Putamen (tissue), 1 donor: ENCODE data around the gene UBE2QL1.

Experiments
- DNase-seq: peaks from one replicate; pipeline ENCODE4 v3.0.0-alpha.2; 2016; ENCODE audit warnings: low spot score

The UBE2QL1 gene

DNA sequence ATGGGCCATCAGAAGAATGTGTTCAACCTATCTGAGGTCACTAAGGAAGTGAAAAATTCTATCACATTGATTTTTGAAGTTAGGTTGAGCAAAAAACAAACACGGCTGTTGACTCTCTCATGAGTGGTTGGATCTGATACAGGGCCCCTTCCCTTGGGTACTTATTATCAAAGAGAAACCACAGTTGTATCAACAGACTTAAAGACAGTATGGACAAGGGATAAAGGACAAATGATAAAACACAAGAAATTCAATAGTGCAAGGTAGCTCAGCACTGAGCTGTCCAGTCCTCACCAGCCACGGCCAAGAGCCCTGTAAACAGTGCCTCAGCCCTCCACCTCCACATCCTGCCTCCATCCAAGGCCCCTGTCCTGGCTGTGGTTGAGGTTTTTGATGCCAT is 86.9 kb downstream of the UBE2QL1 start:
- DNase-seq, result no peak

DNA sequence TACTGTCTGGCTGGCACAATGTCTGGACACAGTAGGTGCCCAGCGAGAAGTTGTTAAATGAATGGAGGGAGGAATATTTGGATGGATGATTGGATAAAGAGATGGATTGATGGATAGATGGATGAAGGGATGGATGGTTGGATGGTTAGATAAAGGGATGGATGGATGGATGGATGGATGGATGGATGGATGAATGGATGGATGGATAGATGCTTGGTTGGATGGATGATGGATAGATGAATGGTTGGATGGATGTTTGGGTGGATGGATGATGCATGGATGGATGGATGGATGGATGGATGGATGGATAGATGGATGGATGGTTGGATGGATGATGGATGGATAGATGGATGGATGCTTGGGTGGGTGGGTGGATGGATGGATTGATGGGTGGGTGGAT is 90.4 kb downstream of the UBE2QL1 start:
- DNase-seq, result no peak

DNA sequence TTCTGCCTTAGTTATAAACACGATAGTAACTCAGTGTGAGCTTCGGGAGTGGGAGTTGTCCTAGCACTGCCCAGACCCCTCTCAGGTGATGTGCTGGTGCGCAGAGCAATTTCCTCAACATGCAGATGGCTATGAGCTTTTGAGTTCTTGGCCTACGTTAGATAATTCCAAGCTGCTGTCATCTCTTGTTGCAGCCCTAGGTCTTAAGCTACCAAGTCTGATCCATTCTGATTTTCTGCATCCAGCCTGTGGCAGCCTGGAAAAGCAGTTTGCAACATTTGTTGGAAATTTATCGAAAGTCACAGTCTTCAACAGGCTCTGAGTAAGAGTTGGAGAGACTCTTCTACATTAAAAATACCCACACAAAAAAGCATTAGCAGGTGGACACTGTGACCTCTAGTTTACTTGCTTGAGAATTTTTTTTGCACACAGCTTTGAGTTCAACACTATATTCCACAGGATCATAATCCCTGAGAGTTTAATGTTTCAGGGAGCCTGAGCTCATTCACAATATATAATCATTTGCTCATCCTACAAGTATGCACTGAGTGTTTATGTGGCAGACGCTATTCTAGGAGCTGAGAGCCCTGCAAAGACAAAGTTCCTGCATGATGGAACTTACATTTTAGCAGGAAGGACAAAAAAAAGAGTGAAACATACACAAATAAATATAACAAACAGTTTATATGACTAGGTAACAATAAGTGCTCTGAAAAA is 91.6 kb downstream of the UBE2QL1 start:
- no peak for DNase-seq

DNA sequence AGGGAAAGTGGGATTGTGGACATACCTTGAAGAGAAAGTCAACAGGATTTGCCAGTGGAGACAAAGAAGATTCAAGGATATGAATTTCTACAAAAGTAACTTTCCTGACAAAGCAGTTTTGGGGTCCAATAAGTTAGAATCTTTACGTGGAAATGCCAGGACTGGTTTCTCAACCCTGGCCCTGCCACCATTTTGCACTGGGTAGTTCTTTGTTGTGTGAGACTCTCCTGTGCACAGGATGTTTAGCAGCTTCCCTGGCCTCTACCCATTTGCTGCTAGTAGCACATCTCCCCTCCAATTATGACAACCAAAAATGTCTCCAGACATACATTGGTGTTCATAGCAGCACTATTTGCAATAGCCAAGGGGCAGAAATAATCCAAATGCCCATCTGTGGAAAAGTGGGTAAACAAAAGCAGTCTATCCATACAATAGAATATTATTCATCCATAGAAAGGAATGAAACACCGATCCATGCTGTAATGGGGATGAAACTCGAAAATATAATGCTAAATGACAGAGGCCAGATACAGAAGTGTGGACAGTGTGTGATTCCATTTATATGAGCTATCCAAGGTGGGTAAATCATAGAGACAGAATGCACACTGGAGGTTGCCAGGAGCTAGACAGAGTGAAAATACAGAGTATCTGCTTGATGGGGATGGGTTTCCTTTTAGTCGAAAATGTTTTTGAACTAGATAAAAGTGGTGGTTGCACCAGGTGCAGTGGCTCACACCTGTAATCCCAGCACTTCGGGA is 92.8 kb downstream of the UBE2QL1 start:
- DNase-seq, result no peak

DNA sequence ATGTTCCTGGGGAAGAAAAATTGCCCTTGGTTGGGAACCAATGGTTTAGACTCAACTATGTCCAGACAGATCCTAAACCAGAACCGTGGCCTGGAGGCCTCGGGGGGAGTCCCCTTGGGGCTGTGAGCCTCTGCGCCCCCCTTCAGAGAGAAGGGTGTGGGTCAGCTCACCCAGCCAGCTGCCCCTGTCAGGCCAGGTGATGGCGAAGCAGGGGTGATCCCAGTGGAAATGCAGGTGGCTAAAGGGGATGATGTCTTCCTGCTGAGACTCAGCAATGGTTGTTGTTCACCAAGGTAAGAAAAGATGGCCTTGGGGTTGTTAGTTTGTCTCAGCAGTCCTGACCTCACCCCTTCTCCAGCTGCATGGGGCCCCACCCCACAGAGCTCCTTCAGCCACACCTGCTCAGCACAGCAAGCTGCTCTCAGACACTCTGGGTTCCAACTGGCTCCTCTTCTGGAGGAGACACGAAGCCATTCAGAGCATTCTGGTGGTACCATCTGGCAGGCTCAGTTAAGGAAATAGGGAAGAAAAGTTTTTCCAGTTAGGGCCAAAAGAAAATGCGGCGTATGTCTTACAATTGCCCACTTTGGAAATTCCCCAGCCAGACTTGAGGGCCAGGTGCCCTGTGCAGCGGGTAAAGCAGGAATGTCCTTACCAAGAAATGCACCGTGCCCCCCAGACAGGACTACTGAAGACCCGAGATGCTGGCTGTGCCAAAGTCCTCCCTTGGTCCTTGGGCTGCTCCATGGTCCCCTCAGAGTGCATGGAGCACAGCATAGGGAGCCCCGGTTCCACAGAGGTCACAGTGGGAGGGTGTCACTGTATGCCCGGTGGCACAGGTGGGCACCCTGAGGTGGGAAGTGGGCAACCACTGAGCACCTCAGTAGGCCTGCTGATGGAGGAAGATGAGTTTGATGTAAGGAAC is 94.0 kb downstream of the UBE2QL1 start:
- DNase-seq, result no peak

DNA sequence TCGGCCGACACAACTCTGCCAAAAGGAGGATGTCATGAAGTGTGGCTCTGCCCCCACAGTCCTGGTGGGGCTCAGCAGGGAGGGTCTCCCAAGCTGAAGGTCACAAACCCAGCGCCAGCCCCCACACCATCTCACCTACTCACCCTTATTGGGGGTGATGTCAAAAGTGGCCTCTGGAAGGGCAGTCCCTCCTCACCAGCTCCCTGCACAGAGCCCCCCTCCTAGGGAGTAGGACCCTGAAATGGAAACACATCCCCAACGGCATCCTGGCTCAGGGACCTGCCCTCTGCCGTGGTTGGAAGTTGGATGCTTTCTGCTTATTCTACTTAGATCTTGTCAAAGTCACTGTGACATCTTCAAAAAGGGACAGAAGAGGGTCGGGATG is 94.7 kb downstream of the UBE2QL1 start:
- DNase-seq, result no peak

DNA sequence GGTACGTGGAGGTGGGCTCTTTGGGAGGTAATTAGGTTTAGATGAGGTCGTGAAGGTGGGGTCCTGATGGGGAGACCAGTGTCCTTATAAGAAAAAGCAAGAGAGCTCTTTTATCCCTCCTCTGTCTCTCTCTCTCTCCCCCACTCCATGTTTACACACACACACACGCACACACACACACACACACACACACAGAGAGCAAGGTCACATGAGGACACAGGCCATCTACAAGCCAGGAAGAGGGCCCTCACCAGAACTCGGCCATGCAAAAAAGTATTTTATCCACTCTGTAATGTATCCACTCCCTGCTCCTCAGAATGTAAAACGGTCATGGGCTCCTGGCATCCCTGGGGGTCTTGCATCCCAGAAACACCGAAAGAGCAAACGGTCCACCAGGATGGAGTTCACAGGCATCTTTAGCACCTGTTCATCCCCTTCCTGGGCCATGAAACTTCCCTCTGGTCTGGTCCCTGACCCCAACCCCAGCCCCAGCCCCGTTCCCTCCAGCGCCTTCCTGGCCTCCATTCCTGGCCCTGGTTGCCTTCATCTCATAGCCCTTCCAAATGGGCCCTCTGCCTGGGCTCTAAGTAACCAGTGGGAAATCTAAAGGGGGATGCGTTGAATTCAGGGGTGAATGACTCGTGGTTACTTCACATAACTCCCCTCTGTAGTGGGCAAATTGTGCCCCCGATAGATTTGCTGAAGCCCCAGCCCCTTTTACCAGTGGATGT is 95.3 kb downstream of the UBE2QL1 start:
- DNase-seq, result no peak
